Kidney (tissue), 14 donors: Measurements from ENCODE around the gene INPP5D. TPM values are rescaled to one million over a fixed set of nuclear protein-coding genes. Genes with fewer than 3 reads are reported as not detected.

Experiments used
- DNase-seq, 5 donors: peaks; one replicate each; pipeline ENCODE4 v3.0.0-alpha.2; 2013 to 2020
- FAIRE-seq: peaks from 2 replicates; lab custom pipeline; 2012; peaks lifted over from hg19 to GRCh38; lab: Jason Lieb, UNC
- H3K27ac ChIP-seq, 2 donors: one replicate each; pipeline ENCODE4 v1.7.0; 2013; ENCODE audit warnings: low read depth in 2 of 2, low read length in 2 of 2, inconsistent platforms in 1 of 2
- H3K27me3 ChIP-seq: one replicate; pipeline ENCODE4 v1.7.1; 2013; ENCODE audit warnings: low read length, inconsistent platforms; ENCODE audit not compliant: control insufficient read depth, insufficient read depth
- H3K36me3 ChIP-seq, 3 donors: one replicate each; pipeline versions ENCODE4 v1.7.0 to v1.7.1; 2013; ENCODE audit warnings: low read length in 3 of 3, control low read depth in 1 of 3, inconsistent platforms in 1 of 3; ENCODE audit not compliant: insufficient read depth in 3 of 3, control insufficient read depth in 2 of 3
- H3K4me1 ChIP-seq, 3 donors: one replicate each; pipeline versions ENCODE4 v1.7.0 to v1.7.1; 2013; ENCODE audit warnings: low read length in 3 of 3, inconsistent platforms in 1 of 3, low read depth in 1 of 3; ENCODE audit not compliant: control insufficient read depth in 2 of 3, insufficient read depth in 2 of 3
- H3K4me3 ChIP-seq, 3 donors: one replicate each; pipeline versions ENCODE4 v1.7.0 to v1.8.1; 2013; ENCODE audit warnings: low read length in 3 of 3, control low read depth in 1 of 3, inconsistent platforms in 1 of 3
- H3K9ac ChIP-seq, 3 donors: one replicate each; pipeline versions ENCODE4 v1.7.0 to v1.7.1; 2013; ENCODE audit warnings: low read length in 3 of 3, control low read depth in 1 of 3, inconsistent platforms in 1 of 3
- H3K9me3 ChIP-seq, 3 donors: one replicate each; pipeline versions ENCODE4 v1.7.0 to v1.7.1; 2013; ENCODE audit warnings: low read length in 3 of 3, control low read depth in 1 of 3, inconsistent platforms in 1 of 3; ENCODE audit not compliant: control insufficient read depth in 2 of 3, insufficient read depth in 1 of 3
- intact Hi-C: fragments of 100-400 bp; cut with DNase I; formaldehyde crosslinking; loops from one replicate; pipeline ENCODE4 v1.11.1; 2022
- polyA plus RNA-seq: library from polyadenylated mRNA; stranded (reverse); fragments of 350-450 nt; fragmentation: Illumina TruSeq; extraction: RNeasy Lipid Tissue Mini Kit (QIAGEN cat#74804); gene quantifications from one replicate; pipeline ENCODE4 v1.2.3, GENCODE V29; 2014; ENCODE audit warnings: low read depth, low replicate concordance; ENCODE audit not compliant: insufficient read depth
- total RNA-seq: library from RNA; stranded (reverse); fragmentation: NEBNext Ultra II Directional; extraction: Animal tissue kit (Norgen Biotek cat#: 25700); gene quantifications from one replicate; pipeline ENCODE4 v1.2.1, GENCODE V29; 2021
- TF ChIP-seq, protein P1 (sequence below): IDR thresholded peaks from 3 replicates; pipeline ENCODE4 v1.5.1; 2012; ENCODE audit warnings: mild to moderate bottlenecking, moderate library complexity, borderline replicate concordance; ENCODE audit not compliant: insufficient read depth; ENCODE audit errors: extremely low read depth
- donor health status: control.
- donor health status: control.
- donor health status: control.
- donor health status: control.
- donor health status: control.
- donor health status: DM: yes; HTN: yes; CAD: no.
- donor health status: Normal renal cell carcinoma (clear cell type).

INPP5D gene
- total and polyA plus RNA-seq, 2 donors from 2014 or later, result 2.6 to 29.6 TPM

DNA sequence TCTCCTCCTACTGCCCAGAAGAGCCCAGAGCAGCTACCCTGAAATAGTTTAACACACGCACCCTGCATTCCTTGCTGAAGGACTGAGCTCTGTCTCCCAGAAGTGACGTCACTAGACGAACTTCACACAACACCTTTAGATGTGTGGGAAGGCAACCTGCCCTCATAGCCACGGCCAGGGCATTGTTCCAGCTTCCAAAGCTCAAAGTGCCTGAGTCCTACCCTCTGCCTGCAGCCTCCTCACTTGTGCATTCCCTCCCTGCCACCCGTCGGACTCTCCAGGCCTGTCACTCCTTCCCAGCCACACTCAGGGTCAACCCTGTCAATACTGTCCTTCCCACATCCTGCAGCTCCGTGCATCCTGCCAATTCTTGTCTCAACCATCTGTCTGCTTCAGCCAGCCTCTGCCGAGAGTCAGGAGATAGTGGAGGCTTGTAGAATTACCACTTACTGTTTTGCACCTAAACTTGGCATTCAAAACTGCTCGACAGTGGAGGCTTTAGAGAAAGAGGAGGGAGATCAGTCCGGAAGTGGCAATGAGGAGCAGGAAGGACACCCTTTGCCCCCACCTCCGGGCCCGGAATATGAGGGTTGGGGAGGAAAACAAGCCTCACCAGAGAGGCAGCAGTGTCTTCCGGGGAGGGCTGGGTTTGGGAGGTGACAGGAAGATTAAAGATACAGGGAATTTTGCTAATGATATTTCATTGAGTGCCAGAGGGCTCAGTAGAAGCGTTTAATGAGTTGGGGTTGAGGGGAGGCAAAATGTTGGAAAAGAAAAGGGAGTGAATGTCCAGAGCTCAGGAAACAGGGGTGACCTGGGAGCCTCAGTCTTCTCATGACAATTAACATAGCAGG lies 119.1 kb downstream of the INPP5D start:
- Histone ChIP-seq H3K27me3 (no peaks in the 10 kb centered on the region), H3K9me3 (no peaks in the 10 kb centered on the region), H3K36me3 (peaks cover 0 to 3% (median 0%) of the 10 kb centered on the region in 3 donors), H3K27ac (no peak overlapping the region), H3K4me3 (no peak overlapping the region), H3K9ac (no peak overlapping the region), H3K4me1 (no peaks in the 10 kb centered on the region)
- intact Hi-C loops, result no loop called here
- DNase-seq (peak in 1 of 5 donors; percentile 31), FAIRE-seq (no peak)
- TF ChIP-seq, protein P1, sequence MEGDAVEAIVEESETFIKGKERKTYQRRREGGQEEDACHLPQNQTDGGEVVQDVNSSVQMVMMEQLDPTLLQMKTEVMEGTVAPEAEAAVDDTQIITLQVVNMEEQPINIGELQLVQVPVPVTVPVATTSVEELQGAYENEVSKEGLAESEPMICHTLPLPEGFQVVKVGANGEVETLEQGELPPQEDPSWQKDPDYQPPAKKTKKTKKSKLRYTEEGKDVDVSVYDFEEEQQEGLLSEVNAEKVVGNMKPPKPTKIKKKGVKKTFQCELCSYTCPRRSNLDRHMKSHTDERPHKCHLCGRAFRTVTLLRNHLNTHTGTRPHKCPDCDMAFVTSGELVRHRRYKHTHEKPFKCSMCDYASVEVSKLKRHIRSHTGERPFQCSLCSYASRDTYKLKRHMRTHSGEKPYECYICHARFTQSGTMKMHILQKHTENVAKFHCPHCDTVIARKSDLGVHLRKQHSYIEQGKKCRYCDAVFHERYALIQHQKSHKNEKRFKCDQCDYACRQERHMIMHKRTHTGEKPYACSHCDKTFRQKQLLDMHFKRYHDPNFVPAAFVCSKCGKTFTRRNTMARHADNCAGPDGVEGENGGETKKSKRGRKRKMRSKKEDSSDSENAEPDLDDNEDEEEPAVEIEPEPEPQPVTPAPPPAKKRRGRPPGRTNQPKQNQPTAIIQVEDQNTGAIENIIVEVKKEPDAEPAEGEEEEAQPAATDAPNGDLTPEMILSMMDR, result no peak

- DNase-seq, result peak in 1 of 5 donors; percentile 24
- H3K4me1 ChIP-seq, result no peaks in the 10 kb centered on the region
- TF ChIP-seq, protein P1, result no peak
- intact Hi-C loops, result no loop called here
- no peak overlapping the region for H3K4me3 ChIP-seq
- no peaks in the 10 kb centered on the region for H3K27me3 ChIP-seq
- peaks cover 0 to 3% (median 0%) of the 10 kb centered on the region in 3 donors for H3K36me3 ChIP-seq
- FAIRE-seq, result no peak
- no peak overlapping the region for H3K9ac ChIP-seq
- H3K9me3 ChIP-seq, result no peaks in the 10 kb centered on the region
- H3K27ac ChIP-seq, result no peak overlapping the region
Measured at GRCh38 chr2:233179848-233180366, 119.8 kb downstream of the INPP5D start.

DNA sequence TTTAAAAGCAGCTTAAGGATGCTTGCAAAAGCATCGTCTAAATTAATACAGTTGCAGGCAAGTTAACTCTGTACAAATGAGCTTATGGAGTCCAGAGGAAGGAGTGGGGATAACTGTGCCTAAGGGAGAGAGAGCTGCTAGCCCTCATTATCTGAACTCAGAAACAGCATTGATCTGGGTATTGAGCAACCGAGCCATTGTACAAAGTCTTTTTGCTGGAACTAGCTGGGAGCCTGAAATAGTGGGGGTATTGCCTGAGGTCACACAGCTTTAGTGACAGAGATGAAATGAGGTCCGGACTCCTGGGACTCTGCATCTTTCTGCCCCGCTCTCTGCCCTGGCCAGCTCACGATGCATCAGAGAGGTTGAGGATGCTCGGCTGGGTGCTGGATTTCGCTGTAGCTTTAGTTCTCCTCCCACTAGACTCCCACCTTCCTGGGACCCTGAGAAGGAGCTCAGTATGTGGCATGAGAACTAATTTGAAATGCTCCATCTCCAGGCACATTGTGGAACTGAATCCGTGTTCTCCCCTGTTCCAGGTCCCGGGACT lies 123.8 kb downstream of the INPP5D start:
- FAIRE-seq, result no peak

More for the DNA sequence above, 123.8 kb downstream of the INPP5D start:
- Histone ChIP-seq H3K27me3 (no peaks in the 10 kb centered on the region), H3K9me3 (no peaks in the 10 kb centered on the region), H3K36me3 (peaks cover 0 to 3% (median 0%) of the 10 kb centered on the region in 3 donors), H3K9ac (no peak overlapping the region), H3K4me1 (no peaks in the 10 kb centered on the region), H3K4me3 (no peak overlapping the region), H3K27ac (no peak overlapping the region)
- intact Hi-C loops, result no loop called here
- no peak for DNase-seq
- TF ChIP-seq, protein P1, result no peak
